Measurements from ENCODE around the gene MRAP. TPM values are rescaled to one million over a fixed set of nuclear protein-coding genes. Genes with fewer than 3 reads are reported as not detected.

The MRAP gene
- total RNA-seq, 3 donors from 2014 or later (not counting 1 experiment from before 2014, with no cell fraction given), result not detected

- no peak overlapping the region for H3K4me3 ChIP-seq (ENCODE audit: low read length)
- H3K36me3 ChIP-seq (ENCODE audit: control insufficient read depth, insufficient read depth, low read length), result peaks cover 60% of the 10 kb centered on the region
- no peak for ATAC-seq
- H3K9me3 Mint-ChIP-seq, result no peaks in the 10 kb centered on the region
- H3K4me3 Mint-ChIP-seq, result peak overlapping the region; percentile 71
- H3K27me3 Mint-ChIP-seq (ENCODE audit: low read depth in 2 of 2), result no peaks in the 10 kb centered on the region
- H3K27me3 ChIP-seq (ENCODE audit: control insufficient read depth, insufficient read depth, low read length), result no peaks in the 10 kb centered on the region
- peak overlapping the region; percentile 46 to 86 for H3K27ac Mint-ChIP-seq
- no peak overlapping the region for H3K27ac ChIP-seq (ENCODE audit: low read length)
- intact Hi-C loops (cut with micrococcal nuclease), result loop anchor here (5.0 kb wide), 1 partner anchor 480 kb away; a partner anchor contains a TSS
- H3K4me1 Mint-ChIP-seq, result peaks cover 0 to 9% of the 10 kb centered on the region in 2 donors
- no peaks in the 10 kb centered on the region for H3K4me1 ChIP-seq (ENCODE audit: control insufficient read depth, insufficient read depth, low read length)
- no peak for TF ChIP-seq CTCF (IDR thresholded peaks at IDR 0.05)
- H3K9me3 ChIP-seq (ENCODE audit: control insufficient read depth, insufficient read depth, low read length), result no peaks in the 10 kb centered on the region
- DNase-seq, result no peak
- 96% methylated on average over 1 of the region's 1 CpG for WGBS (ENCODE audit: insufficient coverage)
- peaks cover 28% of the 10 kb centered on the region for H3K36me3 Mint-ChIP-seq
Observed at GRCh38 chr21:32332463-32332951, 33.9 kb downstream of the MRAP start.

- DNase-seq (no peak), ATAC-seq (no peak)
- Histone ChIP-seq H3K36me3 (ENCODE audit: control insufficient read depth, insufficient read depth, low read length) (peaks cover 71% of the 10 kb centered on the region), H3K9me3 (ENCODE audit: control insufficient read depth, insufficient read depth, low read length) (no peaks in the 10 kb centered on the region), H3K27ac (ENCODE audit: low read length) (no peak overlapping the region), H3K4me3 (ENCODE audit: low read length) (no peak overlapping the region), H3K4me1 (ENCODE audit: control insufficient read depth, insufficient read depth, low read length) (no peaks in the 10 kb centered on the region), H3K27me3 (ENCODE audit: control insufficient read depth, insufficient read depth, low read length) (no peaks in the 10 kb centered on the region)
- H3K27me3 Mint-ChIP-seq (ENCODE audit: low read depth in 2 of 2), result no peaks in the 10 kb centered on the region
- intact Hi-C loops (cut with micrococcal nuclease), result loop anchor here (5.0 kb wide), 1 partner anchor 478 kb away; a partner anchor contains a TSS
- peaks cover 0 to 9% of the 10 kb centered on the region in 2 donors for H3K4me1 Mint-ChIP-seq
- H3K36me3 Mint-ChIP-seq, result peaks cover 37% of the 10 kb centered on the region
- TF ChIP-seq CTCF (IDR thresholded peaks at IDR 0.05), result no peak
- 97% methylated on average over 16 of the region's 19 CpGs for WGBS (ENCODE audit: insufficient coverage)
- H3K9me3 Mint-ChIP-seq, result no peaks in the 10 kb centered on the region
- H3K4me3 Mint-ChIP-seq, result no peak overlapping the region
- no peak overlapping the region for H3K27ac Mint-ChIP-seq
Observed at GRCh38 chr21:32333953-32334673, 35.5 kb downstream of the MRAP start.

- Mint-ChIP-seq H3K4me1 (peaks cover 0 to 9% of the 10 kb centered on the region in 2 donors), H3K27ac (no peak overlapping the region), H3K36me3 (peaks cover 42% of the 10 kb centered on the region), H3K4me3 (no peak overlapping the region), H3K27me3 (ENCODE audit: low read depth in 2 of 2) (no peaks in the 10 kb centered on the region), H3K9me3 (no peaks in the 10 kb centered on the region)
- 95% methylated on average over 12 of the region's 12 CpGs for WGBS (ENCODE audit: insufficient coverage)
- intact Hi-C loops (cut with micrococcal nuclease), result loop anchor here (5.0 kb wide), 1 partner anchor 477 kb away; a partner anchor contains a TSS
- no peaks in the 10 kb centered on the region for H3K9me3 ChIP-seq (ENCODE audit: control insufficient read depth, insufficient read depth, low read length)
- no peaks in the 10 kb centered on the region for H3K27me3 ChIP-seq (ENCODE audit: control insufficient read depth, insufficient read depth, low read length)
- H3K36me3 ChIP-seq (ENCODE audit: control insufficient read depth, insufficient read depth, low read length), result peaks cover 74% of the 10 kb centered on the region
- H3K4me1 ChIP-seq (ENCODE audit: control insufficient read depth, insufficient read depth, low read length), result no peaks in the 10 kb centered on the region
- no peak overlapping the region for H3K27ac ChIP-seq (ENCODE audit: low read length)
- DNase-seq (no peak), ATAC-seq (no peak)
- no peak overlapping the region for H3K4me3 ChIP-seq (ENCODE audit: low read length)
- no peak for TF ChIP-seq CTCF (IDR thresholded peaks at IDR 0.05)
Observed at GRCh38 chr21:32334980-32335531, 36.4 kb downstream of the MRAP start.
